Left forelimb (tissue), 1 donor: ENCODE results near the gene WDR17.

Source experiments
- DNase-seq: peaks from one replicate; pipeline ENCODE4 v3.0.0-alpha.2; 2018; ENCODE audit warnings: low spot score

The WDR17 gene

DNA sequence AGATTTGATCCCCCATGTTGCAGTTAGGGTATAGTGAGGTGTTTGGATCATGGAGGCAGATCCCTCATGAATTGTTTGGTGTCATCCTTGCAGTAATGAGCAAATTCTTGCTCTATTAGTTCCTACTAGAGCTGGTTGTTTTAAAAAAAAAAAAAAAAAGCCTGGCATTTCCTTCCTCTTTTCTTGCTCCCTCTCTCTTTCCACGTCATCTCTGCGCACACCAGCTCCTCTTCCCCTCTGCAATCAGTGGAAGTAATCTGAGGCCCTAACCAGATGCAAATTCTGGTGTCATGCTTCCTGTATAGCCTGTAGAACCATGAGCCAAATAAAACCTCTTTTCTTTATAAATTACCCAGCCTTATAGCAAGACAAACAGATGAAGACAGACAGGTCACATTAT is 24.5 kb downstream of the WDR17 start:
- DNase-seq = no peak

DNA sequence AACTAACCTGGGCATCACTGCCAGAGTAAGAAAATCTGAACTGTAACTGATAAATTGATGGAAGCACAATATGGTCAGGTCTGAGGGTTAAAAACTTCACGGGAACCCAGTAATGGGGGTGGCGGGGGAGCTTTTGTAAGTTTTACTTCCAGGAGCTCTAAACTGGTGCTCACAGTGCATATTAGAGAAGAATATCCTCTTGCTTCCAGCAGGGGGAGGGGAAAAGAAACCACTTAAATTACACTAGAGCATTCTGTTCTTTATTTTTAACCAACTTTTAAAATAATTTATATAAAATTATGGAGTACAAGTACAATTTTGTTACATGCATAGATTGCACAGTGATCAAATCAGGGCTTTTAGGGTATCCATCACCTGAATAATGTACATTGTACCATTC is 33.7 kb downstream of the WDR17 start:
- DNase-seq = no peak

DNA sequence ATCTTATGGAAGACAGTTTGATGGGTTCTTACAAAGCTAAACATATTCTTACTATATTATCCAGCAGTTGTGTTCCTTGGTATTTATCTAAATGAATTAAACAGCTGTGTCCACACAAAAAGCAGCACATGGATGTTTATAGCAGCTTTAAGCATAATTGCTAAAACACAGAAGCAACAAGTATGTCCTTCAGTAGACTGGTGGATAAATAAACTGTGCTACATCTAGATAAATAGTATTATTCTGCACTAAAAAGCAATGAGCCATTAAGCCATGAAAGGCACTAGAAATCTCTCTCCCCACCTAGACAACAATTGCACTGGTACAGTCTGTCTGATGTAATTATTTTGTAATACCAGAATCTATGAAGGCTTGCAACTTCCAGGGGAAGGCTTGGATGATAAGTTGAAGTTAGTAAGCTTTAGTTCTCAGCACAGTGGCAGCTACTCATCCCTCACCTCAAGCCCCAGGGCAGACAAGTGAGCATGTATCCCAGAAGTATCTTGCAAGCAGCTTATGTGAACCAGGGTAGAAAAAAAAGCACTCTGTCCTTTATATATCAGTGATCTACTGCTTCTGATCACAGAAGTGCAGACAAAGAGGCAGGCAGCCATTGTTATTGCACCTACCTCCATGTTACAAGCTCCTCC is 36.9 kb downstream of the WDR17 start:
- no peak for DNase-seq

DNA sequence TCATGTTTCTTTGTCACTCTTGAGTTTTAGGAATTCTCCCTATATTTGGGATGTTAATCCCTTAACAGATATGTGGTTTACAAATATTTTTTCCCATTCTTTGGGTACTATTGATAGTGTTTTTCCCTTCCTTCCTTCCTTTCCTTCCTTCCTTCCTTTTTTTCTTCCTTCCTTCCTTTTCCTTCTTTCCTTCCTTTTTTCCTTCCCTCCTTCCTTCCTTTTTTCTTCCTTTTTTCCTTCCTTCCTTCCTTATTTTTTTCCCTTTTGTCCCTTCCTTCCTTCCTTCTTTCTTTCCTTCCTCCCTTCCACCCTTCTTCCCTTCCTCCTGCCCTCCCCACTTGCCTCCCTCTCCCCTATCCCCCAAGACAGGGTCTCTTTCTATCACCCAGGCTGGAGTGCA is 42.1 kb downstream of the WDR17 start:
- DNase-seq = no peak

DNA sequence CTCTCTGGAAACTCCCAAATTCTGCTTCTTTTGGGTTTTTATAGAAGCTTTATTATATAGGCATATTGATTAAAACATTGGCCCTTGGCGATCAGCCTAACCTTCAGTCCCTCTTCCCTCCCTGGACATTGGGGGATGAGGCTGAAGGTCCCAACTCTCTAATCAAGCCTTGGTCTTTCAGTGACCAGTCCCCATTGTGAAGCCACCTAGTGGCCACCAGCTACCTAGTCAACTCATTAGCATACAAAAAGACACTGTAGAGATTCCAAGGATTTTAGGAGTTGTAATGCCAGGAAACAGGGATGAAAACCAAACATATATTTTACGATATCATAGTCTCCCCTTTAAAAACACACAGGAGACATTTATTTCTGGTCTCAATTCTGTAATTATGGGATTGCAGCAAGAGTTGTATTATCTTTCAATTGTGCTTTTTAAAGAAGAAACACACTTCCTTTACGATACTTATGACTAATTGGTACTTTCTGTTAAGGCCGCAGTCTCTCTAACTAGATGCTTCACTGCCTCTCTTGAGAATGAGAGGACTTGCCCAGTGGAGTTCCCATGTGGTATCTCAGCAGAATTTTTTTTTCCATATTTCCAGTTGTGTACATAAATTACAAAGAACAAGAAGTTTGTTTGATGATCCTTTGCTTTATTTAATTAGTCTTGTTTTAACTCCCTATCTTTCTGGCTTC is 58.2 kb downstream of the WDR17 start:
- no peak for DNase-seq

DNA sequence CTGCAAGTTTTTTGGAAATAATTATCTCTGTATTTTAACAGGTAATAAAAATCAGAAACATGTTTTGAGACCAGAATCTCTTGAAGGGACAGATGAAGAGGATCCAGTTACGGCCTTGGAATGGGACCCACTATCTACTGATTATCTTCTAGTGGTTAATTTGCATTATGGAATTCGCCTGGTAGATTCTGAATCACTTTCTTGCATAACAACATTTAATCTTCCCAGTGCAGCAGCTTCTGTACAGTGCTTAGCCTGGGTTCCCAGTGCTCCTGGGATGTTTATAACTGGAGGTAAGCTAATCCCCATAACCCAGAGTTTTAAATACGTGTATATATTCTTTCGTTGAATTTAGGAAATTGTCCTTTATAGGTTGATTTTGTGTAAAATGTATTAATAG is 59.4 kb downstream of the WDR17 start:
- DNase-seq = no peak

DNA sequence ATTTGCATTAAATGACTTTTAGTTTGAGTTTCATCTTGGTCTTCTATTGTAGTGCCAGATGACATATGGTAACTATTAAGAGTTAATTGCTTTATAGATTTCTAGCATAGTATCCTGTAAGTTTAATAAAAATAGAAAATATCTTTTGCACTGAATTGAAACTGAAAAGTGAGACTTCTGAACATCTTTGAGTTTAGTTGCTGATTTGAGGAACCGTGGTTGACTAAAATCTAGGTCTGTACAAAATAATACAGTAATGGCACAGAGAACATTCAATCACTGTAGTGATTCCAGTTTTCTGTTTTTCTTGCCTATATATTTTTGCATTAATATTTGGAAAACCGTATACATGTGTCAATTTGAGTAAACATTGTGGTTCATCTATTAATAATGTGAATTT is 69.0 kb downstream of the WDR17 start:
- DNase-seq = no peak

DNA sequence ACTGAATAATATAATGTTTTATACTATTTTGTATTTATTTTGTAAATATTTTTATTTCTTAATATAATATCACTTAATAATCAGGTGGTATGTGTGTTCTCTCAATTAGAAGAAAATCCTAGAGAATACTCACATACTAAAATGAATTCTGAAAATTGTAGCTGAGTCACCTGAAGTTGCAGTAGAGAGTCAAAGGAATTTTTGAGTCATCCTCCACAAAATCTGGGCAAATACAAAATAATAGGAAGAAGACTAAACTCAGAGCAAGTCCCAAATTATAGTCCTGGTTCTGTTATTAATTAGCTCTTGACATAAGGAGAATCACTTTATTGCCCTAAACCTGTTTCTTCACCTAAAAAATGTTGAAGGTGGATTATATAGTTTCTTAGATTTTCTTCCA is 72.0 kb downstream of the WDR17 start:
- DNase-seq = no peak

DNA sequence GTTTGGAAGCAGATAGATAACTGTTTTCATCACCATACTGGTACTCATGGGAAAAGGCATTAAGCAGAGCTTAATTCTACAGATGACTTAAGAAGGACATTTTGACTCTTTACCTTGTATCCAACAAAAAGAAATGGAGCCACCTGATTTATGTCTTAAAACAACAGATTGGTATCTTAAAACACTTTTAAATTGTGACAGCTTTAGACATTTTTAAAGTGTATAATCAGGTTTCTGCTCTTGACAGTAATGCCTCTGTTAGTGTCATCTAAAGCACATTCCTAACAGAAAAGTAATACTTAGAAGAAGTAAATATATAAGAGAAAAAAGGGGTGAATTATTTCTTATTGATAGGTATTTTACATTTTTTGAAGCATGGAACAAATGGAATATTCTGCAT is 73.9 kb downstream of the WDR17 start:
- no peak for DNase-seq

DNA sequence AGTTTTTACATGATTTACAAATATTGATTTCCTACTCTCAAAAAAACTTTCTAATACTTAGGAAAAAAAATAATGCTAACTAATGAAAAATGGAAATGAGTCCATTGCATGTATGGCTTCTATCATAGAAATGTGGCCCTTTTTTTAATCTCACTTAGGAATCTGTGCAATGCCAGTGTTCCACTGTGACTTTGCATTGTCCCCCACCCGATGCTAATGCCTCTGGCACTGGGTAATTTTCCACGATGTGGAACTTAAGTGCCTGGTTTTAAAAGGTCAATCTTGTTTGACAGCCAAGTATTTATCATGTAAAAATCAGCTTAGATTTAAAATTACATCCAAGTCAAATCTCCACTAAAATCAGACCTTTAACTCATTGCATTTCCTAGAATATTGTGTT is 76.6 kb downstream of the WDR17 start:
- DNase-seq = no peak

DNA sequence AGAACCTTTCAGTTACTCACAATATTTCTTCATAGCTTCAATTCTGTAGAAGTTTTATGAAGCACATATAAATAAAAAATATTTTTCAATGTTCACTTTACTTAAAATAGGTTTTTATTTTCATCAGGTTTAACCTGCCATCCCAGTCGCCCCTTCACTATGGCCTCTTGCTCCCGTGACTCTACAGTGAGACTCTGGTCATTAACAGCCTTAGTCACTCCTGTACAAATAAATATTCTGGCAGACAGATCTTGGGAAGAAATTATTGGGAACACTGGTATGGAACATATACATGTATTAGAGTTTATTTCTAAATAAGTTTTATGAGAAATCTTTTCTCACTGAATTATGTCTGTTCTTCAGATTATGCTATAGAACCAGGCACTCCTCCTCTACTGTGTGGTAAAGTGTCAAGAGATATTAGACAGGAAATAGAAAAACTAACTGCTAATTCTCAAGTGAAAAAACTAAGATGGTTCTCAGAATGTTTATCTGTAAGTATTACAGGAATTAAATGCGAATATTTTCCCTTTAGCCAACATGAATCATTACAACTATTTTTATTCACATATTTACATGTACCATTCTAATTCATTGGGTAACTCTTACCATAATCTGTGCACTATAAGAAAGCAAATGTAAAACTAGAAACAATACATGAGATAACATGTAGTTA is 84.2 kb downstream of the WDR17 start:
- DNase-seq = no peak

DNA sequence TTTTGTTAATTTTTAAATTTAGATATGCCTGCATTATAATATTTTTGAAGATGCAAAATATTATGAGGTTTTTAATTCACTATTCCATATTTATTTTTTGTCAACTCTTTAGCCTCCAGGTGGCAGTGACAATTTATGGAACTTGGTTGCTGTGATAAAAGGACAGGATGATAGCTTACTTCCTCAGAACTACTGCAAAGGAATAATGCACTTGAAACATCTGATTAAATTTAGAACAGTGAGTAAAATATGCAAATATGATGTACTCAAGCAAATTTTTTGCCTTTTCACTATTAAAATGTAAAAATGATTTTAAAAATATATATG is 84.7 kb downstream of the WDR17 start:
- DNase-seq = no peak

DNA sequence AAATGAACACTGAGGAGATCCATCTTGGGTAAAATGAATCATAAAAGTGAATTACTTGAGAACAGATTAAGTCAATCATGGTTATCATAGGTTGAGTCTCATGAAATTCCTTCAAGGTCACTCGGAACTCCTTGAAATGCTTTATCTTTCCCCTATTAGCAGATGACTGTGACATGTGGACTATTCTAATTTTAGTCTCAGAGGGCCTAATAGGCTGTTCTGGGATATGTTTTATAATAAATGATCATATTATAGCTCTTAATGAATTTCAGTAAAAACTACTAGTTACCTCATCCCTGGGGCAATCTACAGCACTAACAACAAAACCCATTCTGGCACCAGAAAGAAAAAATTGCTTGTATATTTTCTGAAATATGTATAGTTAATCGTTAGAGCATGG is 85.1 kb downstream of the WDR17 start:
- no peak for DNase-seq

DNA sequence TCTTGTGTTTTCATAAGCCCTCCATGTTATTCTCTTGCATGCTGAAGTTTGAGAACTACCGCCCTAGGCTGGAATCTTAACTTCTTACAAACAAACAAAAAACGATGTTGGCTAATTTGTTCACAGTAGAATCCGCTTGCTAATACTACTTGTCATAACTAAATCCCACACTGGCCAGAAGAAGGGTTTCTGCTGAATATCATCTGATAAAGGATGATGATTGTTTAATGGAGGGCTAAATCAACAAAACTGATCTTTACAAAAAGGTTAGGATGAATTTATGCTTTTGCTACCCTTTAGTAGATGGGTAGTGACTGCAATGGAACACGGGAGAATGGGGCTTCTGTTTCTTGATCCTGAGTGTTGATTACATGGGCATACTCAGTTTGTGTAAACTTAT is 87.5 kb downstream of the WDR17 start:
- no peak for DNase-seq

DNA sequence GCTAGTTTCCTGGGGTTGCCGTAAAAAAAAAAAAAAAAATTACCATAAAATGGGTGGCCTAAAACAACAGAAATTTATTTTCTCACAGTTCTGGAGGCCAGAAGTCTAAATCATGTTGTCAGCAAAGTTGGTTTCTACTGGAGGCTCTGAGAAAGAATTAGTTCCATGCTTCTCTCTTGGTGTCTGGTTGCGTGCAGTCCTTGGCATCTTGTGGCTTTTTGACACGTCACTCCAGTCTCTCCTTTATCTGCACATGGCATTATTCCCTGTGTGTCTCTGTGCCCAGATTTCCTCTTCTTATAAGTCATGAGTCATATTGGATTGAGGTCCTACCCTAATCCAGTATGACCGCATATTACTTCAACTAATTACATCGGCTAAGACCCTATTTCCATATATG is 91.0 kb downstream of the WDR17 start:
- DNase-seq = no peak

DNA sequence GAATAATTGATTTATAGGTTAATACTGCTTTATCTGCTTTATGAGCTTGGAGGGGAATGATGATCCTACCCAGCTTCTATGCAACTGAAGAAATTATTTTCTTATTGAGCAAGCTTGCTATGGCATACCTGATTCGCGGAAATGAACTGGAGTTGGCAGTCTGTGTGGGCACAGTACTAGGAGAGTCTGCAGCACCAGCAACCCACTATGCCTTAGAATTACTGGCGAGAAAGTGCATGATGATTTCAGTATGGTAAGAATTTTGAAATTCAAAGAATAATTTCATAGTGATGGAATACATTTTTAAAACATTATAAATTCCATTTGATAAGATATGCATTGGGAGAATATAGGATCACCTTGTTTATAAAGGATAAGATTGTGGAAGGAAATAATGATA is 97.4 kb downstream of the WDR17 start:
- DNase-seq = no peak

DNA sequence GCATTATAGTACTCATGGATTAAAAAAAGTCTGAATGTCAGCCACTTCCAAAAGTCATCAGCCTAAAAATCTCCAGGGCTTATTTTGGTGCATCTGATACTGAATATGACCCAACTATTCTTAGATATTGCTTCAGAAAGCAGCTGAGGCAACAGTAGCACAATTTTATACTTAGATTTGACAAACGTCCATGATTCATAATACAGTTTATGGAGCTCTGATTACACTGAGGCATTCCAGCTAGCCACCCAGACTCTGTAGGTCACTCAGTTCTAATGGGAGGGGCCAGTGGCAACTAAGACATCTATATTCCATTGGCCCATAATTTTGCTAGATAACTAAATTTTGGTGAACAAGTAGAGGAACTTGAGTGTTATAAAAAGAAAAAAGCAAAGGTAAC is 119.4 kb downstream of the WDR17 start:
- DNase-seq = no peak

DNA sequence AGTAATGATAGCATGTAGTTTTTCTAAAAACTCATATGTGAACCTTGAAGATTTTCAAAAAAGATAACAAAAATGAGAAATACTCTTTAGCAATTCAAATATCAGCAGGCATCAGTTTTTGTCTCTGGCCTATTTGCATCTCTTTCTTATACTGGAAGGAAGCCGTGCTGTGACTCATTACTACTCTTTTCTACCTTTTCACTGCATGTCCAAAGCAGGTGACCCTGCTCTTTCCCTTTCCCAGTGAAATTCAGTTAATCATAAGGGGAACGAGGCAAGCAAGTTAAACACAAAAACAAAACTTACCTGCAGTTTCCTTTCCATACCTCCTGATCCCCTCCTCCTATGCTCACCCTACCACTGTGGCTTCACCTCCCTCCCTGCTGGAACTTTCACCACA is 120.4 kb downstream of the WDR17 start:
- no peak for DNase-seq

DNA sequence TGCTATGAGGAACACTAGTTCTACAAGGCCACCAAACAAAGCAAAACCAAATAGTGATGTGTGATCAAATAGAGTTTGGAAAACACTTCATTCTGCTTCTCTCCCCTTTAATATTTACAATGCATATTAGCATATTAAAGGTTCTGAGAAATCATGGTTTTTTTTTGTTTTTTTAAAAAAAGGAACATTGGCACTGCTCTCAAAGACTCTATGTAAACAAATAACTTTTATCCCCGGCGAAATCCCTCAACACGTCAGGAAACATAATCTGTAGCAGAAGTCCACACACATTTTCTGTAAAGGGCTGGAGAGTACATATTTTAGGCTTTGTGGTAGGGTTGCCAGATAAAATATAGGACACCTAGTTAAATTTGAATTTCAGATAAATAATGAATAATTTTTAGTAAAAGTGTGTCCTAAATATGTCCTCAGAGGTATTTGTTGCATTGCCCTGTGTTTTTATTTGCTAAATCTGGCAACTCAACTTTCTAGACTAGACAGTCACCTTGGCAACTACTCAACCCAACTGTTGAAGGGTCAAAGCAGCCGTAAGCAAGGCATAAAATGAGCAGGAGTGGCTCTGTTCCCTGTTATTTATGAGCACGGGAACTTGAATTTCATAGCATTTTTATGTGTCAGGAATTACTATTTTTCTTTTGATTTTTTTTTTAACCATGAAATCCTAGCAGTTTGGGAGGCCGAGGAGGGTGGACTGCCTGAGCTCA is 121.2 kb downstream of the WDR17 start:
- DNase-seq = no peak

DNA sequence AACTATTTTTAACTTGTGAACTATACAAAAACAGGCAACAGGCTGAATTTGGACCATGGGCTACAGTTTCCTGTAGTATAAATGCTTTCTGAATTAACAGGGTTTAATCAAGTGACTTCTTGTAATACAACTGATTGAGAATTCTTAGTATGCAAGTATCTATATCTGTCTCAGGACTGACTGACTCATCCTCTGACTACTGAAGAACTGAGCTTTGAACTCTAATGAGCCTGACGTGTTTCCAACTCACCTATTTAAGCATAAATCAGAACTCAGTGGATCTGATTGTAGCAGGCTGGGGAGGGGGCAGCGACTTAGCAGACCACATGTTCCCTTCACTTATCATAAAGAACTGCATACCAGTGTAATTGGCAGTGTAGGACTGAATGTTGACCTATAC is 122.0 kb downstream of the WDR17 start:
- no peak for DNase-seq

DNA sequence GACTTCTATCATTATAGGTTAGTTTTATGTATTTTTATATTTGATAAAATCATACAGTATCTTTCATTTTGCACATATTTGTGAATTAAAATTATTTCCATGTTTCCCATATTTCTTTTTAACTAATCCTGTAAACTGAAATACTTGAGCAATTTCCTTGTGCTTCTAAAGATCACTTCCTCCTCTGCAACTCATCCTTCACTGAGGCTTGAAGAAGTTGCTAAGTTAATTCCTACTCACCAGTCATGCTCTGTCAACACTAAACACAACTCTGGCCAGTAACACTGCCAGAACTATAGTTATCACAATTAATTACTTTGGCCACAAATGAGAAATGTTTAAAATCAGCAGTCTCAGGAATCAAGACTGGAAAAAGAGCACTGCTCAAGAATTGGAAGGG is 123.0 kb downstream of the WDR17 start:
- DNase-seq = no peak

DNA sequence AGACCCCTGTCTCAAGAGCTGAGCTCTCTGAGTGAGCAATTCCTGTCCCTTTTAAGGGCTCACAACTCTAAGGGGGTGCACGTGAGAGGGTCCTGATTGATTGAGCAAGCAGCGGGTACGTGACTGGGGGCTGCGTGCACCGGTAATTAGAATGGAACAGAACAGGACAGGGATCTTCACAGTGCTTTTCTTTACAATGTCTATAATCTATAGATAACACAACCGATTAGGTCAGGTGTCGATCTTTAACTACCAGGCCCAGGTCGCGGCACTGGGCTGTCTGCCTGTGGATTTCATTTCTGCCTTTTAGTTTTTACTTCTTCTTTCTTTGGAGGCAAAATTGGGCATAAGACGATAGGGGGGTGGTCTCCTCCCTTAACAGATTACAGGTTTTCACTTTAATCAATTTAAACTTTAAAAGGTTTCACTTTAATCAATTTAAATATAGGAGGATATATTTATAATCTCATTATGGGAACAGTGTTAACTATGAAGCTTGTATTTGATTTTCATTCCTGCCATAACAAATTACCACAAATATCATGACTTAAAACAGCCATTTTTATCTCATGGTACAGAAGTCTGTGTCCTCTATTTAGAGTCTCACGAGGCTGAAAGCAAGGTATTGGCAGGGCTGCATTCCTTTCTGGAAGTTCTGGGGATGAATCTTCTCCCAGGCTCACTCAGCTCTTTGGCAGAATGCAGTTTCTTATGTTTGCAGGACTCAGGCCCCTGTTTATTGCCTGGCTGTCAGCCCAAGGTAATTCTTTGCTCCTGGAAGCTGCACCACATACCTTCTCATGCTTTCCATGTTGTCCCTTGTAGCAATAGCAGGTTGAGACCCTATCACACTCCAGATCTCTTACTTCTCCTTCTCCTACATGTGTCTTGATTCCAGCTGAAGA is 124.5 kb downstream of the WDR17 start:
- DNase-seq = no peak
